HUES64 (cell line): Measurements from ENCODE around the gene MEPCE.

Experiments
- H3K27ac ChIP-seq: 2 replicates; pipeline ENCODE4 v1.7.0; 2013; ENCODE audit warnings: low read depth, low read length, inconsistent platforms
- H3K27me3 ChIP-seq: 2 replicates; pipeline ENCODE4 v1.6.1; 2013; ENCODE audit warnings: mild to moderate bottlenecking, low read length; ENCODE audit not compliant: insufficient read depth
- H3K36me3 ChIP-seq: 2 replicates; pipeline ENCODE4 v1.6.1; 2013; ENCODE audit warnings: mild to moderate bottlenecking, low read length; ENCODE audit not compliant: insufficient read depth
- H3K4me1 ChIP-seq: 2 replicates; pipeline ENCODE4 v1.6.1; 2013; ENCODE audit warnings: mild to moderate bottlenecking, low read length, moderate library complexity; ENCODE audit not compliant: insufficient read depth
- H3K4me3 ChIP-seq: 2 replicates; pipeline ENCODE4 v1.5.1; 2013; ENCODE audit warnings: mild to moderate bottlenecking, low read length, moderate library complexity
- H3K9ac ChIP-seq: 2 replicates; pipeline ENCODE4 v1.6.1; 2013; ENCODE audit warnings: mild to moderate bottlenecking, low read depth, low read length
- H3K9me3 ChIP-seq: 2 replicates; pipeline ENCODE4 v1.6.1; 2013; ENCODE audit warnings: low read depth, low read length; ENCODE audit not compliant: insufficient read depth
- WGBS: fragments of 150-250, 120-280 bp; methylation state at CpG from one replicate; pipeline ENCODE4 v1.1.7; 2013; ENCODE audit warnings: missing lambda C conversion rate; 5-methylcytosine and 5-hydroxymethylcytosine counted together

MEPCE gene

DNA sequence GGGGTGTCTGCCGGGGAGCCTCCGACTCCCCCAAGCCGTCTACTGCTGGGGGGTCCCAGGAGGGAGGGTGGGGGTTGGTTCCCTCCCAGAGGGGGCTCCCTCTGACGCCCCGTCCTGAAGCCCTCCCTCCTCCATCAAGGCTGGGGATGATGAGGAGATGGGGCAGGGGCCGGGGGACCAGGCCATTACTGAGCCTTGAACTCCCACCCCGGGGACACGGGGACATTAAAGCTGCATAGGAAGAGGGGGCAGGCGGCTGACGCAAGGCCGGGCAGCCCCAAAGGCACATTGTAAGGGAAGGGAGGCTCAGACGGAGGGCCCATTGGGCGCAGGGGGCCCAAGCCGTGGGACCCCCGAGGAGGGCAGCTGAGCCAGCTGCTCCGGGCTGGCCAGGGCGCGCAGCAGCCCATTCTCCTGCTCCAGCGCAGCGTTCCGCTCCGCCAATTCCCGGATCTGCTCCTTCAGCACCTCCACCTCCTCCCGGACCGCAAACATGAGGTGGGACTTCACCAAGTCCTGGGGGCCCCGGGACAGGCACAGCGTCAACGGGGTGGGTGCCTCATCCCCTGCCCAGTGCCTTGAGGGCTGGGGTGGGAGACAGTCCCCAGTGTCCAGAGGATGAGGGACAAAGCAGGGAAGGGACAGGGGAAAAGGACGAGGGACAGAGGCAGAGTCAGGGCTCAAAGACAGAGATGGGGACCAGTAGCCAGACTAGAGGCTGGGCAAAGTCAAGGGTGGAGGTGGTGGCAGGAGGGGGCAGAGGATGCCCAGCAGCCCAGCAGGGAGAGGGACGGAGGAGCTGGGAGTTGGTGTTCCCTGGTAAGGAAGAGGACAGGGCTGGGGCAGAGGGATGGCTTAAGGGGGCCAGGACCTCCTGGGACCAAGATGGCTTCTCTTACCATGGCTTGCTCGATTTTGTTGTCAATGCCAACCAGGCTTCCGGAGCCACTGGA lies 37.3 kb downstream of the MEPCE start:
- WGBS, result 93% methylated on average over 27 of the region's 32 CpGs
- no peaks in the 10 kb centered on the region for H3K36me3 ChIP-seq

DNA sequence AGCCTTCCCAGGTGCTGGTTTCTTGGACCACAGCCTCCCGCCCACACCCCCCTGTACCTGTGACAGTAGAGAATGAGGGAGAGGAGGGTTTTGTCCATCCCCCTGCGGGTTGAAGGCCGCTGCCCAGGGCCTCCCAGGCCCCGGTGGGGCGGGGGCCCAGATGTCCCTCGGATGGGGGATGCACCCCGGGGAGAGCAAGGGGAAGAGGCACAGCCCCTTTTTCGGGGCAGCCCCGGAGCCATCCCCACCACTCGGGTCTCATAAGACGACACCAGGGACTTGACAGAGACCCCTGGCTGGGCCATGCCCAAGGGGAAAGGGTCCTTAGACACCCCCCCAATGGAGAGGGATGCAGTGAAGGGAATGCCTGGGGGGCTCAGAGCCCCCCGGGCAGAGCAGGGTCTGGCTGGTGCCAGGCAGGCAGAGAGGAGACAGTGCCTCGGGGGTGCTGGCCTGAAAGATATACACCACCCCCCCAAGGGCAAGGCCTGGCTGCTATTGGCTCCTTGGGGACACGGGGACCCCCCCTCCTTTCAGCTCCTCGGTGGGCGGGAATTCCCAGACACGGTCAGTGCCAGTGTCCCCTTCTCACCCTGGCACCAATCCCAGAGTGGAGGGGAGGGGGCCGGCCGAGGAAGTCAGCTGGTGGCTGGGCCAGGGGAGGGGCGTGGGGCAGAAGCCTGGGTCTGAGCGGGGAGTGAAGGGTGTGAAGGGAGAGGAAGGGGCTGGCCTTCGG lies 38.2 kb downstream of the MEPCE start:
- H3K9me3 ChIP-seq, result no peaks in the 10 kb centered on the region
- no peak overlapping the region for H3K9ac ChIP-seq
- WGBS, result 91% methylated on average over 22 of the region's 22 CpGs

More for the DNA sequence above, 37.3 kb downstream of the MEPCE start:
- Histone ChIP-seq H3K27ac (no peak overlapping the region; the same call in 1 of the 2 replicates), H3K9ac (no peak overlapping the region), H3K27me3 (no peaks in the 10 kb centered on the region), H3K4me1 (no peaks in the 10 kb centered on the region; the same call in 1 of the 2 replicates), H3K9me3 (no peaks in the 10 kb centered on the region), H3K4me3 (no peak overlapping the region)

DNA sequence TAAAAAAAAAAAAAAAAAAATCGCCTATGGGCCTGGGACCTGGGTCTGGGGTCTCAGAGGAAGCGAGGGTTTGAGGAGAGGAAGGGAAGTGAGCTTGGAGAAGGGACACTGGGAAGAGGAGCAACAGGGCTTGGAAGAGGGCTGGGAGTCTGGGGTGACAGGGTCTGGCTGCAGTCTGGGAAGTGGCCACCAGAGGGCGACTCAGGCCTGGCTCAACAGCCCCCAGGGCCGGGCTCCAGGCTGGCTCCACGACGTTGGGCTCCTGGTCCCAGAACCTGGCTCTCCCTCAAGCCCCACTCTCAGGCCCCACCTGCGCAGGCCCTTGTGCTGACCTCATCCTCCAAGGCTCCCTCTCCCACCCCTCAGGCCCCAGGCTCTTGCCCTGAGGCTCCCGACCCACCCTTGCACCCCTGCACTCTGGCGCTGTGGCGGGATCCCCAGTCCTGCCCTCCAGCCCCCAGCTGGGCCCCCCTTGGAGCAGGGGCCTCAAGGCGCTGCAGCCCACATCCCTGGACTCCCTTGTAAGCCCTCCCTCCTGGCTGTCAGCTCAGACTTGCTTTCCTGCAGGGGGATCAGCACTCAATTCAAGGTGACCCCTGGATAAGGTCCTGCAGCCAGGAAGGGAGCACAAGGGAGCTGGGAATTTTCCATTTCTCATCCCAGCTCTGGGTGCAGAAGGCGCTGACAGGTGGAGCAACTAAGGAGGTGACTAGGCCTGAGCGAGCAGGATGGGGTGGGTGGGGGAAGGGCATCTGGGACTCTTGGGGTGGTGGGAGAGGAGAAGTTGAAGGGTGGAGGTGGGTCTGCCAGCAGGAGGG lies 39.8 kb downstream of the MEPCE start:
- H3K36me3 ChIP-seq, result no peaks in the 10 kb centered on the region
- 34% methylated on average over 13 of the region's 13 CpGs for WGBS

More for the DNA sequence above, 38.2 kb downstream of the MEPCE start:
- H3K4me1 ChIP-seq, result peaks cover 3% of the 10 kb centered on the region
- H3K27ac ChIP-seq, result no peak overlapping the region
- H3K4me3 ChIP-seq, result no peak overlapping the region
- H3K27me3 ChIP-seq, result no peaks in the 10 kb centered on the region
- no peaks in the 10 kb centered on the region for H3K36me3 ChIP-seq

GRCh38 chr7:100471021-100471420 lies 41.4 kb downstream of the MEPCE start:
- no peak overlapping the region for H3K9ac ChIP-seq
- H3K36me3 ChIP-seq, result no peaks in the 10 kb centered on the region
- H3K4me3 ChIP-seq, result no peak overlapping the region
- H3K9me3 ChIP-seq, result no peaks in the 10 kb centered on the region
- H3K4me1 ChIP-seq, result peaks cover 7% of the 10 kb centered on the region
- no peaks in the 10 kb centered on the region for H3K27me3 ChIP-seq
- H3K27ac ChIP-seq, result no peak overlapping the region
- WGBS, result 84% methylated on average over 4 of the region's 4 CpGs

More for the DNA sequence above, 39.8 kb downstream of the MEPCE start:
- Histone ChIP-seq H3K4me3 (no peak overlapping the region), H3K27ac (no peak overlapping the region), H3K9me3 (no peaks in the 10 kb centered on the region), H3K9ac (no peak overlapping the region), H3K4me1 (peaks cover 7% of the 10 kb centered on the region), H3K27me3 (no peaks in the 10 kb centered on the region)

GRCh38 chr7:100472121-100472851 lies 42.7 kb downstream of the MEPCE start:
- H3K27ac ChIP-seq, result no peak overlapping the region
- peaks cover 7% of the 10 kb centered on the region for H3K4me1 ChIP-seq
- H3K9me3 ChIP-seq, result no peaks in the 10 kb centered on the region
- no peaks in the 10 kb centered on the region for H3K36me3 ChIP-seq
- H3K9ac ChIP-seq, result no peak overlapping the region
- H3K27me3 ChIP-seq, result no peaks in the 10 kb centered on the region
- H3K4me3 ChIP-seq, result no peak overlapping the region
- 61% methylated on average over 16 of the region's 16 CpGs for WGBS

DNA sequence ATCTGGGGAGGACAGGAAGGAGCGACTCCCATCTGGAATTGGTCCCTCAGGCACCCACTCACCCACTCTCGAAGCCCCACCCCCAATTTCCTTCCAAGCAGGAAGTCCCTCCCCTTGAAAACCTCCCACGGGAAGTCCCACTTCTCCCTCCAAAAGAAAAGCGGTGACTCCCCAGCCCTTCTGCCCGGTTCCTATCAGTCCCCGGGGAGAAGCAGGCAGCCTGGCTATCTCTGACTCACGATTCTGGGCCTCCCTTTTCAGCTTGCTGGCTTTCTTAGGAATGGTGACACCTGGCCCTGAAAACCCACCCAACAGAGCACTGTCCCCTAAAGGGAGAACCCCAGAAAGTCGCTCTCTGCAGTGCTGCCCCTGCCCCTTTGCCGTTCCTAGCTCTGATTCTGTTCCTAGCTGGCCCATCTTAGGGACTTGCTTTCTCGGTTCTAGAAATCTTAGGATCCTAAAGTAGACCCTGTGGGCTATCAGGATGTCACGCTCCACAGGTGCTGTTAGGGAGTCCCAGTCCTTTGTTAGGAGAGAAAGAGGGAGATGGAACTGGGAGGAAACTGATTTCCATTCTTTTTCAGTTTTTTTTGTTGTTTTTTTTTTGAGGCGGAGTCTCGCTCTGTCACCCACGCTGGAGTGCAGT lies 43.3 kb downstream of the MEPCE start:
- H3K27ac ChIP-seq, result peak overlapping the region; percentile 35; the same call in 1 of the 2 replicates
- H3K9me3 ChIP-seq, result no peaks in the 10 kb centered on the region
- H3K9ac ChIP-seq, result no peak overlapping the region
- no peaks in the 10 kb centered on the region for H3K27me3 ChIP-seq
- H3K4me3 ChIP-seq, result no peak overlapping the region
- H3K4me1 ChIP-seq, result peaks cover 7% of the 10 kb centered on the region
- no peaks in the 10 kb centered on the region for H3K36me3 ChIP-seq
- 75% methylated on average over 14 of the region's 14 CpGs for WGBS

DNA sequence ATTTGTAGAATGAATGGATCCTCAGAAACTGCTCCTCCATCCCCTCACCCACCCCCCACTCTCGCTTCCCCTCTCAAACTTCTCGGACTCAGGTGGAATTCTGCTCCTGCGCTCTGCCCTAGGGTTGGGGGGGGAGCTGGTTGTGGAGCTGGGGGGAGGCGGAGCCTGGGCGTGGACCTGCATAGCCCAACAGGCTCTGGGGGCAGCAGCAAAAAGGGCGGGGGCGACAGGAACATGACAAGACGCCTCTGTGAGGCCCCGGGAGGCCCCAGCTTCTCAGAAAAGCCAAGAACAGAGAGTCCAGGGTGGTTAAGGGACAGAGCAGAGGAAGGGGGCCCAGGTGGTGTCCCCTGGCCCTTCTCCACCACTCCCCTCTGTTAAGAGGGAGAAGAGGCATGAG lies 45.9 kb downstream of the MEPCE start:
- Histone ChIP-seq H3K9me3 (no peaks in the 10 kb centered on the region), H3K27ac (no peak overlapping the region), H3K4me1 (peaks cover 9% of the 10 kb centered on the region; the same call in 1 of the 2 replicates), H3K36me3 (no peaks in the 10 kb centered on the region), H3K9ac (no peak overlapping the region), H3K4me3 (no peak overlapping the region), H3K27me3 (no peaks in the 10 kb centered on the region)
- 30% methylated on average over 6 of the region's 9 CpGs for WGBS

DNA sequence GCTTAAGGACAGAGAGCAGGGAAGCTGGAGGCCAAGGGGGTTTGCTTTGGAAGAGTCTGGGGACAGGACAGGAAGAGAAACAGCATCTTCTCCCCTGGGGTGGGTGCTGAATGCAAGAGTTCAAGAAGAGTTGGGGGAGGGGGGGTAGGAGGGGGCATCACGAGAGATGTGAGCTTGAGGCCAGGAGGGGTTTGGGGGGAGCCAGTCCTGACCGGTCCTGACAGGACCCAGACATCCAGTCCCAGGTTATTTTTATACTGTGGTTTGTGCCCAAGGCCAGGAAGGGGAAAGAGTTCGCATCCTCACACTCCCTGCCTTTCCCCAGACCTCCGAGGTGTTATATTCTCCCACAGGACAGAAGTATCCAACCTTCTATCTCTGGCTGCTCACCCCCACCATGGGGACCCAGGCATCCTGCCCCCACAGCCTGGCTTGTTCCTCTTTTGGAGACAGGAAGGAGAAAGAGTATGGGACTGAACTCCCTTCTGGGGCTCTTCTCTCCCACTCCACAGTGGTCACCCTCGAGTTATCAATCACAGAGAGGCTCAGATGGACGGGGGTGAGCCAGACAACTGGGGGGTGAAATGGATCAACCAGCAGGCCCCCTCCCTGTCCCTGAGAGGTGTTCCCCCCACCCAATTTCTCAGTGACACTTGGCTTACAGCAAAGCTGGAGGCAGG lies 46.6 kb downstream of the MEPCE start:
- H3K9ac ChIP-seq, result no peak overlapping the region
- 55% methylated on average over 6 of the region's 6 CpGs for WGBS
- no peaks in the 10 kb centered on the region for H3K27me3 ChIP-seq
- no peak overlapping the region for H3K4me3 ChIP-seq
- H3K36me3 ChIP-seq, result no peaks in the 10 kb centered on the region
- H3K4me1 ChIP-seq, result peaks cover 9% of the 10 kb centered on the region; the same call in 1 of the 2 replicates
- H3K27ac ChIP-seq, result no peak overlapping the region
- no peaks in the 10 kb centered on the region for H3K9me3 ChIP-seq

GRCh38 chr7:100476903-100477870 lies 47.6 kb downstream of the MEPCE start:
- H3K4me3 ChIP-seq, result no peak overlapping the region; the same call in 1 of the 2 replicates
- no peaks in the 10 kb centered on the region for H3K27me3 ChIP-seq
- no peak overlapping the region for H3K9ac ChIP-seq
- no peak overlapping the region for H3K27ac ChIP-seq
- no peaks in the 10 kb centered on the region for H3K9me3 ChIP-seq
- H3K36me3 ChIP-seq, result no peaks in the 10 kb centered on the region
- WGBS, result 72% methylated on average over 30 of the region's 30 CpGs
- peaks cover 9% of the 10 kb centered on the region; the same call in 1 of the 2 replicates for H3K4me1 ChIP-seq
